ENCODE results near the gene LRP11. TPM values are rescaled to one million over a fixed set of nuclear protein-coding genes. Genes with fewer than 3 reads are reported as not detected.

Gene LRP11, protein sequence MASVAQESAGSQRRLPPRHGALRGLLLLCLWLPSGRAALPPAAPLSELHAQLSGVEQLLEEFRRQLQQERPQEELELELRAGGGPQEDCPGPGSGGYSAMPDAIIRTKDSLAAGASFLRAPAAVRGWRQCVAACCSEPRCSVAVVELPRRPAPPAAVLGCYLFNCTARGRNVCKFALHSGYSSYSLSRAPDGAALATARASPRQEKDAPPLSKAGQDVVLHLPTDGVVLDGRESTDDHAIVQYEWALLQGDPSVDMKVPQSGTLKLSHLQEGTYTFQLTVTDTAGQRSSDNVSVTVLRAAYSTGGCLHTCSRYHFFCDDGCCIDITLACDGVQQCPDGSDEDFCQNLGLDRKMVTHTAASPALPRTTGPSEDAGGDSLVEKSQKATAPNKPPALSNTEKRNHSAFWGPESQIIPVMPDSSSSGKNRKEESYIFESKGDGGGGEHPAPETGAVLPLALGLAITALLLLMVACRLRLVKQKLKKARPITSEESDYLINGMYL
- 14.5 and 24.6 TPM in 2 replicates for total RNA-seq (2014; rRNA removed; shearing (Covaris generic))

GRCh38 chr6:149863698-149864577, at the start of gene LRP11:
Gene LRP11 (minus strand): TSS chr6:149864359. CDS start chr6:149864020, 339 bp downstream.

GRCh38 chr6:149897855-149898744, 33.9 kb upstream of the LRP11 start, which contains the start of gene RAET1E:
Gene RAET1E (minus strand): TSS chr6:149898113. CDS start chr6:149890901, 7,212 bp downstream.

Other genes starting within 250 kb of the LRP11 start
- 16.4 and 21.9 TPM in 2 replicates for gene KATNA1, start 215.6 kb downstream of the LRP11 start, total RNA-seq (2014; rRNA removed; shearing (Covaris generic))
- gene LATS1, start 146.3 kb downstream of the LRP11 start, total RNA-seq (2014; rRNA removed; shearing (Covaris generic)): 10.5 and 11.6 TPM in 2 replicates
- 18.5 and 22.0 TPM in 2 replicates for gene NUP43, start 117.8 kb downstream of the LRP11 start, total RNA-seq (2014; rRNA removed; shearing (Covaris generic))
- 119 and 127 TPM in 2 replicates for gene PCMT1, start 114.6 kb downstream of the LRP11 start, total RNA-seq (2014; rRNA removed; shearing (Covaris generic))
- gene RAET1E, start 33.8 kb upstream of the LRP11 start, total RNA-seq (2014; rRNA removed; shearing (Covaris generic)): 1.1 and 1.3 TPM in 2 replicates
- 0.34 and 0.49 TPM in 2 replicates for gene RAET1G, start 58.8 kb upstream of the LRP11 start, total RNA-seq (2014; rRNA removed; shearing (Covaris generic))
- gene ULBP2, start 77.7 kb upstream of the LRP11 start, total RNA-seq (2014; rRNA removed; shearing (Covaris generic)): 5.6 and 6.5 TPM in 2 replicates
- gene ULBP1, start 99.6 kb upstream of the LRP11 start, total RNA-seq (2014; rRNA removed; shearing (Covaris generic)): not detected in 2 replicates
- 0.08 TPM in 1 of 2 replicates, not detected in the other for gene RAET1L, start 161.2 kb upstream of the LRP11 start, total RNA-seq (2014; rRNA removed; shearing (Covaris generic))
- 7.1 and 14.2 TPM in 2 replicates for gene ULBP3, start 204.8 kb upstream of the LRP11 start, total RNA-seq (2014; rRNA removed; shearing (Covaris generic))

All from A375 (cell line).